Astrocyte of the spinal cord (primary cell): ENCODE results near the gene DDR1.
"Not testable (repeated sequence)": the region's sequence is repeated elsewhere in the genome, so short reads cannot be mapped to it uniquely, and the experiment has no call there.

ENCODE experiments used
- DNase-seq: peaks from one replicate; pipeline ENCODE4 v3.0.0; 2011; ENCODE audit warnings: low read depth, low spot score
- H3K4me3 ChIP-seq: 2 replicates; pipeline ENCODE4 v1.5.1; 2011; ENCODE audit warnings: low read depth, mild to moderate bottlenecking, low read length, moderate library complexity
- CTCF ChIP-seq: IDR thresholded peaks from 2 replicates; pipeline ENCODE4 v1.5.1; 2012; ENCODE audit warnings: low read depth, mild to moderate bottlenecking, low read length, inconsistent platforms
- in situ Hi-C: cut with HindIII; loops from 2 replicates; pipeline ENCODE4 v1.10.0; 2017; ENCODE audit warnings: low sequenced_read_pairs

Gene DDR1

GRCh38 chr6:30900863-30901417 is 16.6 kb downstream of the DDR1 start:
- H3K4me3 ChIP-seq: no peak overlapping the region
- no peak for TF ChIP-seq CTCF
- no peak for DNase-seq
- in situ Hi-C loops: no loop called here

DNA sequence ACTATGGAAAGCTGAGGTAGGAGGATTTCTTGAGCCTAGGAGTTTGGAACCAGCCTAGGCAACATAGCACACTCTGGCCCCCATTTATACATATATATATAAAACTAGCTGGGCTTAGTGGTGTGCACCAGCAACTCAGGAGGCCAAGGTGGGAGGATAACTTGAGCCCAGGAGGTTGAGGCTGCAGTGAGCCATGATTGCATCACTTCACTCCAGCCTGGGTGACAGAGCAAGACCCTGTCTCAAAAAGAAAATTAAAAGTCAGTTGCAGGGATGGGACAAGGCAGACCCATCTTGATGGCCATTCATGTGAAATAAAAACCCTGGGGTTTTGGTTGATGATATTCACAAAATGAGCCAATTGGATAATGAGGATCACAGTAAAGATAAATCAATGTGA is 17.1 kb downstream of the DDR1 start:
- in situ Hi-C loops: no loop called here
- H3K4me3 ChIP-seq: no peak overlapping the region

DNA sequence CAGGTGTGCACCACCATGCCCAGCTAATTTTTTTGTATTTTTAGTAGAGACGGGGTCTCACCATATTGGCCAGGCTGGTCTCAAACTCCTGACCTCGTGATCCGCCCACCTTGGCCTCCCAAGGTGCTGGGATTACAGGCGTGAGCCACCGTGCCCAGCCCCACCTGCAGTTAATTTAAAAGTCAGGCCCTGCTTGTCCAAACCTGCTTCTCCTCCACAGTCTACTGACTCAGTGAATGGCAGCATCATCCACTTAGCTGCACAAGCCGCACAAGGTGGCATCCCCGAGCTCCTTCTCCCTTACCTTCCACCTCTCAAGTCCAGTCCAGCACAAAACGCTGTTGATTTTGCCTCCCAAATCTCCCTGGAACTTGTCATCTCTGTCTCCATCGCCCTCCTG is 17.9 kb downstream of the DDR1 start:
- DNase-seq, H3K4me3 ChIP-seq, in situ Hi-C loops: not testable (repeated sequence)

More for the DNA sequence above, 17.1 kb downstream of the DDR1 start:
- DNase-seq: no peak
- no peak for TF ChIP-seq CTCF

GRCh38 chr6:30902709-30903108 is 18.4 kb downstream of the DDR1 start:
- H3K4me3 ChIP-seq: no peak overlapping the region
- no peak for DNase-seq
- in situ Hi-C loops: no loop called here
- TF ChIP-seq CTCF: no peak

- no peak for TF ChIP-seq CTCF
- DNase-seq: no peak
These were observed 18.9 kb downstream of the DDR1 start for GRCh38 chr6:30903236-30903635.

GRCh38 chr6:30907290-30907757 is 23.0 kb downstream of the DDR1 start:
- H3K4me3 ChIP-seq: peak overlapping the region; percentile 69
- in situ Hi-C loops, DNase-seq: not testable (repeated sequence)

More at GRCh38 chr6:30903236-30903635, 18.9 kb downstream of the DDR1 start:
- H3K4me3 ChIP-seq: no peak overlapping the region
- in situ Hi-C loops: no loop called here

DNA sequence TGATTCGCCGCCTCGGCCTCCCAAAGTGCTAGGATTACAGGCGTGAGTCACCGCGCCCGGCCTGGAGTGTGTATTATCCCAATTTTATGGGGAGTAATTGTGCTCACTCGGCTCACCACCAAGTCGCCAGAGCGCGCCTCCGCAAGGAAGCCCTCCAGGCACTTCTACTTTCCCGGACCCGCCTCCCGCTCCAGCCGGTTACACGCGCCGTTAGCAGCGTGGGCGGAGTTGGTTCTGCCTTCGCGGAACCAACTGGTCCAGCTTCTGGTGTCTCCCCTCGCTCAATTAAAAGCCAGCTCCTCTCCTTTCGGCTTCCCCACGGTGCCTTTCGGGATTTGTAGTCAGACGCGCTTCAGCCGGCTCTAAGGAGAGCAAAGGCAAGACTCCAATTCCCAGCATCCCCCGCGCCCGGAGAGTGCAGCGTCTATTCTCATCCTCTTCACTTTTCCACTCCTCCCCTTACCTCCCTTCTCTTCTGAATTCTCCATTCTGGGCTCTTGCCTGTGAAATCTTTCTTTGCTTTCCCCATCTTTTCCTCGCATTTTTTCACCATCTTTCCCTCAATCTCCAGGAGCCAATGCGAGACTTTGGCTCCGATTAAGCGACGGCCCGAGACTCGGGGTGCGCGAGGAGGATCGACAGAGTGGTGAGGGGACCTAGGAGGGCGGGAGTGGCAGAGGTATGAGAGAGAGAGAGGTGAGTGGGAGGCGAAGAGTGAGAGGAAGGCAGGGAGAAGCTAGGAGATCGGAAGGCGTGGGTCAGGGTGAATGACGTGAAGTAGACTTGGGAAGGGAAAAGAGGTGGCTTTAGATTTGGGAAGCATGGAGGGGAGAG is 23.7 kb downstream of the DDR1 start, which contains the start of gene GTF2H4:
Gene GTF2H4 (plus strand): TSS at position 450 of the 834 bp plus-strand sequence.
- H3K4me3 ChIP-seq: peak within 1 kb of the TSS; percentile 69
- in situ Hi-C loops: no loop called here
- TF ChIP-seq CTCF: no peak
- DNase-seq: peak; percentile 99
